ENCODE data around the gene CCM2L.

The CCM2L gene

DNA sequence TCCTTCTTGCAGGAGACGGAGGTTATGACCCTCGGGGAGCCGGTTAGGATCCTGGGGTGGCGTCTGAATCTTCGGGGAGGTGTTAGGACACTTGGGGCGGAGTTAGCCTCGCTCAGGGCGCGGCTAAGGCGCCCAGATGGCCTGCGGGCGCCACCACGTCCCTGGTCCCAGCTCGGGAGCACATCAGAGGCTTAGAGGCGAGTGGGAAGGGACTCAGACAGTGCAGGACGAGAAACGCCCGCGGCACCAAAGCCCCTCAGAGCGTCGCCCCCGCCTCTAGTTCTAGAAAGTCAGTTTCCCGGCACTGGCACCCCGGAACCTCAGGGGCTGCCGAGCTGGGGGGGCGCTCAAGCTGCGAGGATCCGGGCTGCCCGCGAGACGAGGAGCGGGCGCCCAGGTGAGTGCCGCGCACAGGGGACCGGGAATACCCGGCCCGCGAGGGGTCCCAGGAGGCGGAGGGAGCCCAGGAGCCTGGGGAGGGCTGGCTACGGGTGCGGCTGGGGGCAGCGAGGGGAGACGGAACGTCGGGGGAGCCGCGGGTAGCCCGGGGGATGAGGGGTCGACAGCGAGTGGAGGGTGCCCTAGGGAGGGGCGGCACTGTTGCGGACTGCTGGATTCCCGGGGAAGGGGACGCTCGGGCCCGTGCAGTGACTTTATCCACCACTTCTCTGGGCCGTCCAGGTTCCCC is 42.0 kb downstream of the CCM2L start, which contains the start of gene HCK:
Gene HCK, plus strand, starts transcription at position 153 of the 688 bp plus-strand sequence.
- FAIRE-seq = peak; percentile 87
- TF ChIP-seq POLR2A (IDR thresholded peaks at IDR 0.05; ENCODE audit: low read depth, low read length) = peak; percentile 68
- no peak for TF ChIP-seq TAF1 (IDR thresholded peaks at IDR 0.05; ENCODE audit: borderline replicate concordance, low read depth, low read length)
- no peak for TF ChIP-seq POLR2AphosphoS5 (IDR thresholded peaks at IDR 0.05; ENCODE audit: low read depth, low read length)
- DNase-seq (ENCODE audit: insufficient read length) = peak; percentile 63

DNA sequence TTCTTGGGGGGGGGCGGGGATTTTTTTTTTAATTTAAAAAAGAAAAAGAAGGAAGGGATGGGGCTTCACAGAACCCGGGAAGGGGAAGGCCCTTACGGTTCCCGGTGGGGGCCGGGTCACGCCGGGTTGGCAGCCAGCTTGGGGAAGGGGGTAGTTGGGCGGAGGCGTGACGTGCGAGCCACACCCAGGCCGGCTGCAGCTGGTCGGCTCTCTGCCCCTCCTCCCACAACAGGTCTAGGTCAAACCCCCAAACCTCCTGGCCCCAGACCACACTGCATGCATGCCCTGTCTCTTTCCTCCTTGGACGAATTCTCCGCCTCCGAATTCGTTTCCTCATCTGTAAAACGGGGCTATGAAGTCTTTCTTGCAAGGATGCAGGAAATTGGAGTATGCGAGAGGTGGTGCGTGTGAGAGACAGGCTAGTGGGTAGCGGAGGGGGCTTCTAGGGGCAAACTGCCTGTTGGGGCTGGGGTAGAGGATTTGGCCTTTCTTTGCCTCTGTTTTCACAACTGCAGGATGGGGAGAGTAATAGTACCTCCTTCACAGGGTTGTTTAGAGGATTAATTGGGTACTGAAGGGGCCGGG is 42.6 kb downstream of the CCM2L start:
- peak; percentile 64 for DNase-seq (ENCODE audit: insufficient read length)
- TF ChIP-seq TAF1 (IDR thresholded peaks at IDR 0.05; ENCODE audit: borderline replicate concordance, low read depth, low read length) (no peak; the same call in 1 of the 2 replicates), POLR2AphosphoS5 (IDR thresholded peaks at IDR 0.05; ENCODE audit: low read depth, low read length) (peak; percentile 71), POLR2A (IDR thresholded peaks at IDR 0.05; ENCODE audit: low read depth, low read length) (peak; percentile 60; the same call in 1 of the 2 replicates)
- FAIRE-seq = peak; percentile 73

DNA sequence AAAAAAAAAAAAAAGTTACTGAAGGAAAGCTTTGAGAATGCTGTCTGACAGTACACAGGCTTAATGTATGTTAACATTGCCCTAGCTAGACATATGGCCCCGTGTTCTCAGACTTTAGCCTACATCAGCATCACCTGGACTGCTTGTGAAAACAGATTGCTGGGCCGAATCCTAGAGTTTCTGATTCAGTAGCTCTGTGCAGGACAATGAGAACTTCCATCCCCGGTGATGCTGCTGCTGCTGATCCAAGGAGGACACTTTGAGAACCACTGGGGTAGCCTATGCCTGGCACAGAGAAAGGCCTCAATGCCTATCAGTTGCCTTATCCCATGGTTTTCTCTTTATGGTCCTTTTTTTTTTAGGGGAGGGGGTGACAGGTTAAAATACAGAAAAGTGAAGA is 43.4 kb downstream of the CCM2L start:
- FAIRE-seq = no peak
- no peak for DNase-seq (ENCODE audit: insufficient read length)
- no peak for TF ChIP-seq TAF1 (IDR thresholded peaks at IDR 0.05; ENCODE audit: borderline replicate concordance, low read depth, low read length)
- TF ChIP-seq POLR2A (IDR thresholded peaks at IDR 0.05; ENCODE audit: low read depth, low read length) = no peak
- no peak for TF ChIP-seq POLR2AphosphoS5 (IDR thresholded peaks at IDR 0.05; ENCODE audit: low read depth, low read length)

DNA sequence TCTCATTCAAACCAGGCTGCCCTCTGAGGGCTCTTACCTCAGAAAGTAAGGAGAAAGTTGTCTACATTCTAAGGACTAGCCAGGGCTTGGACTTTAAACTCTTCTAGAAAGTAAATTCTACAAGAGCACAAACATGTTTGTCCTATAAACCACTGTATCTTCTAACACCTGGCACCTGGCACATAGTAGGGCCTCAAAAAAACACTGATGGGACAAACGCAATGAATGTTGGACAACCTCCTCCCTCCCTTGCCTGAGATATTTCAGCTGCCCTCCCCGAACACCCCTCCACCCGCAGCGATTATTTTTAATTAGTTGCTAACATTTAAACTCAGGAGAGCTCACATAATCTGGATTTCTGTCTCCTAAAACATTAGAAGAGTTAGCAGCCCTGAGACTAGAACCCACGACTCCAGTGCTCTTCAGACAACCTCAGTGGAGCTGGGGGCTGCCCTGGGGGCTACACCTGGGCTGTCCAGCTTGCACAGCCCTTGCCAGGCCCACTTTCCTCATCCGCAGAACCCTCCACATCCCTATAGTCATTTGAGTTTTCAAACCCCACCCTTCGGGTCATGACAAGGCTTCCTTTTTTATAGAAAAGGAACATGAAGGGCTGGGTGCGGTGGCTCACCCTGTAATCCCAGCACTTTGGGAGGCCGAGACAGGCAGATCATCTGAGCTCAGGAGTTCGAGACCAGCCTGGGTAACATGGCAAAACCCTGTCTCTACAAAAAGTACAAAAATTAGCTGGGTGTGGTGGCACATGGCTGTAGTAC is 46.7 kb downstream of the CCM2L start:
- TF ChIP-seq TAF1 (IDR thresholded peaks at IDR 0.05; ENCODE audit: borderline replicate concordance, low read depth, low read length) (no peak), POLR2AphosphoS5 (IDR thresholded peaks at IDR 0.05; ENCODE audit: low read depth, low read length) (no peak), POLR2A (IDR thresholded peaks at IDR 0.05; ENCODE audit: low read depth, low read length) (no peak)
- DNase-seq (ENCODE audit: insufficient read length) = no peak
- FAIRE-seq = no peak

DNA sequence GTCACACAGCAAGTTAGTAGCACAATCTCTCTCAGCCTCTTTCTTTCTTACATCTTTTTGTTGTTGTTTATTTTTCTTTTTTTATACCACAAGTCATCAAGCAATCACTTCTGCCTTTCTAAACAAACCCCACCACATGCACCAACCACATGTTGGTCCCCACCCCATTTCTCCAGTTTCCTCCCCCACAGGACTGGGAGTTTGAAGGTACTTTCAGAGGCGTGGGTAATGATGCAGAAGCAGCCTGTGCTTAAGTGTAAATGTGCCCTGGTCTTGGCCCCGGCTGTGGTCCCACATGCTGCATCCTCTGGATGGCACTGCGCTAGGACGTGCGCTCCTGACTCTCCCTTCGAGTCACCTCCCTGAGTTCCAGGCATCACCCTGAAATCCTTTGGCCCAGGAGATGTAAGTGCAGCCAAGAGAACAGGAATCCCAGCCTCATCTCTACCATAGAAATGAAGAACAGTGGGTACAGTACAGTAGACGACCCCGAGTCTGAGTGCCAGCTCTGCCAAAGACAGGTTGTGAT is 47.5 kb downstream of the CCM2L start:
- FAIRE-seq = no peak
- TF ChIP-seq TAF1 (IDR thresholded peaks at IDR 0.05; ENCODE audit: borderline replicate concordance, low read depth, low read length) (no peak), POLR2A (IDR thresholded peaks at IDR 0.05; ENCODE audit: low read depth, low read length) (no peak), POLR2AphosphoS5 (IDR thresholded peaks at IDR 0.05; ENCODE audit: low read depth, low read length) (no peak)
- no peak for DNase-seq (ENCODE audit: insufficient read length)

DNA sequence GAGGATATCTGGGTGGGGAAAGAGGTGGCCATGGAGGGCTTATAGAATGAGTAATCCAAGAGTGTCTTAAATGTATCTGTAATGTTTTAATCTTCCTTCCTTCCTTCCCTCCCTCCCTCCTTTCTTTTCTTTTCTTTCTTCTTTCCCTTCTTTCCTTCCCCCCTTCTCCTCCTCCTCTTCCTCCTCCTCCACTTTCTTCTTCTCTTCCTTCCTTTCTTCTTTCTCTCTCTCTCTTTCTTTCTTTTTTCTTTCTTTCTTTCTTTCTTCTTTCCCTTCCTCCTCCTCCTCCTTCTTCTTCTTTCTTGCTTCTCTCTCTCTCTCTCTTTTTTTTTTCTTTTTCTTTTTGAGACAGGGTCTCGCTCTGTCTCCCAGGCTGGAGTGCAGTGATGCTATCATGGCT is 49.0 kb downstream of the CCM2L start:
- no peak for TF ChIP-seq TAF1 (IDR thresholded peaks at IDR 0.05; ENCODE audit: borderline replicate concordance, low read depth, low read length)
- no peak for TF ChIP-seq POLR2A (IDR thresholded peaks at IDR 0.05; ENCODE audit: low read depth, low read length)
- no peak for TF ChIP-seq POLR2AphosphoS5 (IDR thresholded peaks at IDR 0.05; ENCODE audit: low read depth, low read length)
- no peak for DNase-seq (ENCODE audit: insufficient read length)
- no peak for FAIRE-seq

DNA sequence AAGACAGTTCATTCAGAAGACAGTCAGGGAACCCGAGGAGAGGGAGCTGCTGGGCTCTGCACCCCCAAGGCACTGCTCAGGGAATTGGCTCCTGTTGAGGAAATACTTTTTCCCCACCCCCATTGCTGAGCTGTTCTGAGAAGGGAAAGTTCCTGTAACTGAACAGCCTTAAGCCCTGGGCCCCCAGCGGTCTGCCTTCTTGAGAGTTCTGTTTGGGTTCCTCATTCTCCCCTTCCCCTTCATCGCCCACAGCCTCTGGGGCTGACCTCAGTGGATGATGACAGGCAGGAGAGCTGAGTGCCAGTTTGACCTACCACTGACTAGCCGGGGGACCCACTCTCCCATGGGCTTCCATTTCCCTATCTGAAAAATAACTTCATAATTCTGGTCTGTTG is 52.5 kb downstream of the CCM2L start:
- peak; percentile 34; the same call in 1 of the 2 replicates for TF ChIP-seq POLR2A (IDR thresholded peaks at IDR 0.05; ENCODE audit: low read depth, low read length)
- TF ChIP-seq TAF1 (IDR thresholded peaks at IDR 0.05; ENCODE audit: borderline replicate concordance, low read depth, low read length) = no peak
- FAIRE-seq (peak; percentile 84), DNase-seq (ENCODE audit: insufficient read length) (no peak)

DNA sequence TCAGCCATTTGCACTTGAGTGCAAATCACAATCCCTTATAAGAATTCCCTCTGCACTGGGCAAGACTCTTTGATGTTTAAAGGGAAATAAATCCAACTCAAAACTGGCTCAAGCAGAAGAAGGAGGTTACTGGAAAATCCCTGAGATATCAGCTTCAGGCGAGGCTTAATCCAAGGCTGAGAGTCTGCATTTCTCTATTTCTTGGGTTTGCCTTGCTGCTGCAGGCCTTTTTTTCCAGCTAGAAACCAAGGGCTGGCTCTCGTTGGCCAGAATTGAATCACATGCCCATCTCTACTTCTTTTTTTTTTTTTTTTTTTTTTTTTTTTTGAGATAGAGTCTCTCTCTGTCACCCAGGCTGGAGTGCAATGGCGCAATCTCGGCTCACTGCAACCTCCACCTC is 53.5 kb downstream of the CCM2L start:
- FAIRE-seq (no peak), DNase-seq (ENCODE audit: insufficient read length) (no peak)
- TF ChIP-seq POLR2A (IDR thresholded peaks at IDR 0.05; ENCODE audit: low read depth, low read length) (no peak), POLR2AphosphoS5 (IDR thresholded peaks at IDR 0.05; ENCODE audit: low read depth, low read length) (no peak), TAF1 (IDR thresholded peaks at IDR 0.05; ENCODE audit: borderline replicate concordance, low read depth, low read length) (no peak)

DNA sequence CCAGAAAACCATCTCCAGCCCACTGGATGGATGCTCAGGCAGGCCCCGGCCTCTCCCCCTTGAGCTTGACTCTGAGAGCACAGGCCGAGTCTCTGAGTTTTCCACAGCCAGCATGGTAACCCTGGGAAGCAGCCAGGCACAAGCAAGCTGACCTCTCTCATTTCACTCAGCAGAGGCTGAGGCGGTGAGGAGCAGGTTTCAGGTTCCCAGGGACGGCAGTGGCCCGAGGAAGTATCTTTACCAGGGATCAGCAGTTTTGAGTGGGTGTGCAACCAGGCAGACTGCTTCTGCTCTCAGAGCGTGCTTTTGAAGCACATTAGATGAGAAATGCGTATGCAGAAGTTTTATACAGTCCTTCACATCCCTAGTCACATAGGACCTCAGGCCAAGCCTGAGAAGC is 54.4 kb downstream of the CCM2L start:
- FAIRE-seq = peak; percentile 91

DNA sequence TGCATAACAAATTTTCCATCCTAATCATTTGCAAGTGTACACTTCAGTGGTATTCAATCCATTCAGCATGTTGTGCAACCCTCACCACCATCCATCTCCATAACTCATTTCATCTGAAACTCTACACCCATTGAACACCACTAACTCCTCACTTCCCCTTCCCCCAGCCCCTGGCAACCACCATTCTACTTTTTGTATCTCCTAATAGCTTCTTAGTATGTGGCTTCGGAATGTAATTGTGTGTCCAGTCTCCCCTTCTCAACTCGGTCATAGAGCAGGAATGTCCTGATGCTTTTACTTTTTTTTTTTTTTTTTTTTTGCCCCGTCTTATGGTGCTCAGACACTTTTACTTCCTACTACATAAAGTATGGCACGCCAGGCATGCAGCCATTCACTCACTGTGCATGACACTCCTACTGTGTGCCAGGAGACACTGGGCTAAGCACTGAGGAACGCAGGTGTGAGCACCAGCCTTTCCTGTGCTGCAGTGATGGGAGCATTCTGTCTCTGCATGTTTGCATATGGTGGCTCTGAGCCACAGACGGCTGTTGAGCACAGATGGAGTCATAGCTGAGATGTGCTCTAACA is 57.1 kb downstream of the CCM2L start:
- DNase-seq (ENCODE audit: insufficient read length) = no peak
- TF ChIP-seq POLR2AphosphoS5 (IDR thresholded peaks at IDR 0.05; ENCODE audit: low read depth, low read length) (no peak), TAF1 (IDR thresholded peaks at IDR 0.05; ENCODE audit: borderline replicate concordance, low read depth, low read length) (no peak), POLR2A (IDR thresholded peaks at IDR 0.05; ENCODE audit: low read depth, low read length) (no peak)
- FAIRE-seq = peak; percentile 33

More for the DNA sequence above, 54.4 kb downstream of the CCM2L start:
- no peak for DNase-seq (ENCODE audit: insufficient read length)
- no peak for TF ChIP-seq POLR2AphosphoS5 (IDR thresholded peaks at IDR 0.05; ENCODE audit: low read depth, low read length)
- no peak for TF ChIP-seq TAF1 (IDR thresholded peaks at IDR 0.05; ENCODE audit: borderline replicate concordance, low read depth, low read length)
- no peak for TF ChIP-seq POLR2A (IDR thresholded peaks at IDR 0.05; ENCODE audit: low read depth, low read length)

DNA sequence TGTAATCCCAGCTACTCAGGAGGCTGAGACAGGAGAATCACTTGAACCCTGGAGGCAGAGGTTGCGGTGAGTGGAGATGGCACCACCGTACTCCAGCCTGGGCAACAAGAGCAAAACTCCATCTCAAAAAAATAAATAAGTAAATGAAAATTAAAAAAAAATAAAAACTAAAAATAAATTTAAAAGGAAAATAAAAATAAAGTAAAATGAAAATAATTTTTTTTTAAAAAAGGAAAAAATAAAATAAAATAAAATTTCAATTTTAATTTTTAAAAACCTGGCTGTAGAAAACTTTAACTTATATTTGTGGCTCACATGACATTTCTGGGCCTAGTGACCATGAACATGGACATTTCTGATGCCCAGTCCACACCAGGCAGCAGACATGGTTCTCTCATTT is 57.9 kb downstream of the CCM2L start:
- TF ChIP-seq POLR2A (IDR thresholded peaks at IDR 0.05; ENCODE audit: low read depth, low read length) (no peak), POLR2AphosphoS5 (IDR thresholded peaks at IDR 0.05; ENCODE audit: low read depth, low read length) (no peak), TAF1 (IDR thresholded peaks at IDR 0.05; ENCODE audit: borderline replicate concordance, low read depth, low read length) (no peak)
- no peak for DNase-seq (ENCODE audit: insufficient read length)
- no peak for FAIRE-seq
